H1 (cell line): Measurements from ENCODE around the gene TC2N. TPM values are rescaled to one million over a fixed set of nuclear protein-coding genes. Genes with fewer than 3 reads are reported as not detected.
A peak's percentile ranks its signal among the peaks of the same experiment; 100 is the strongest.

Experiments used
- CTCF ChIA-PET: fragments of 300-600 bp; sonication (Branson Sonifier 250); formaldehyde crosslinking; loops from one replicate; lab custom pipeline; 2021; ENCODE audit not compliant: partially characterized antibody; lab: Charles Lee
- POLR2A ChIA-PET: fragments of 300-600 bp; sonication (Branson Sonifier 250); formaldehyde crosslinking; loops from one replicate; lab custom pipeline; 2021; ENCODE audit warnings: inconsistent platforms; ENCODE audit not compliant: partially characterized antibody; lab: Charles Lee
- DNase-seq, 2 experiments: peaks; one replicate each; pipeline versions ENCODE4 v3.0.0 to v3.0.0-alpha.2; 2010 to 2022; ENCODE audit warnings: low spot score in 2 of 2, low read depth in 1 of 2, mixed read lengths in 1 of 2
- FAIRE-seq: peaks from 2 replicates; lab custom pipeline; 2011; peaks lifted over from hg19 to GRCh38; lab: Jason Lieb, UNC
- H2AFZ ChIP-seq: 2 replicates; pipeline ENCODE4 v1.8.1; 2012; ENCODE audit warnings: low read length, inconsistent platforms
- H2AK5ac ChIP-seq: 2 replicates; pipeline ENCODE4 v1.6.1; 2013; ENCODE audit warnings: low read depth, low read length
- H2BK120ac ChIP-seq: replicated peaks from 2 replicates; pipeline ENCODE3; 2013; ENCODE audit warnings: low read depth, low read length, inconsistent platforms
- H2BK12ac ChIP-seq: 2 replicates; pipeline ENCODE4 v1.6.1; 2013; ENCODE audit warnings: low read depth, low read length
- H2BK15ac ChIP-seq: 2 replicates; pipeline ENCODE4 v1.6.1; 2013; ENCODE audit warnings: low read length
- H2BK20ac ChIP-seq: 2 replicates; pipeline ENCODE4 v1.6.1; 2013; ENCODE audit warnings: low read length
- H2BK5ac ChIP-seq: 2 replicates; pipeline ENCODE4 v1.6.1; 2013; ENCODE audit warnings: low read depth, low read length
- H3K14ac ChIP-seq: 2 replicates; pipeline ENCODE4 v1.6.1; 2013; ENCODE audit warnings: inconsistent platforms; ENCODE audit not compliant: insufficient read length
- H3K18ac ChIP-seq: 2 replicates; pipeline ENCODE4 v1.6.1; 2013; ENCODE audit warnings: low read length; ENCODE audit errors: extremely low read depth
- H3K23ac ChIP-seq: 2 replicates; pipeline ENCODE4 v1.6.1; 2013; ENCODE audit warnings: inconsistent platforms; ENCODE audit not compliant: insufficient read length
- H3K23me2 ChIP-seq: 2 replicates; pipeline ENCODE4 v1.6.1; 2013; ENCODE audit warnings: low read depth, low read length
- H3K27ac ChIP-seq: 2 replicates; pipeline ENCODE4 v1.6.1; 2011; ENCODE audit warnings: low read depth, low read length, inconsistent platforms
- H3K27me3 ChIP-seq, 4 experiments: replicated peaks in 1 of 4; 1 replicate in 1 of 4; 2 replicates in 3 of 4; pipeline versions ENCODE4 v1.6.1 to v1.8.1; 2011 to 2013; ENCODE audit warnings: low read length in 3 of 4, mild to moderate bottlenecking in 3 of 4, inconsistent platforms in 2 of 4, mixed read lengths in 2 of 4, moderate library complexity in 1 of 4; ENCODE audit not compliant: control insufficient read depth in 3 of 4, insufficient read depth in 3 of 4; ENCODE audit errors: extremely low read depth in 1 of 4
- H3K36me3 ChIP-seq, 4 experiments: 2 replicates each; pipeline versions ENCODE4 v1.6.1 to v1.8.1; 2011 to 2013; ENCODE audit warnings: mild to moderate bottlenecking in 4 of 4, low read length in 3 of 4, moderate library complexity in 2 of 4, control low read depth in 1 of 4, inconsistent platforms in 1 of 4; ENCODE audit not compliant: insufficient read depth in 4 of 4, control insufficient read depth in 2 of 4
- H3K4ac ChIP-seq: replicated peaks from 2 replicates; pipeline ENCODE3; 2013; ENCODE audit warnings: low read length, low read depth, mixed read lengths, inconsistent platforms; ENCODE audit not compliant: insufficient read length
- H3K4me1 ChIP-seq, 4 experiments: replicated peaks in 1 of 4; 1 replicate in 1 of 4; 2 replicates in 3 of 4; pipeline versions ENCODE4 v1.6.1 to v1.8.1; 2011 to 2013; ENCODE audit warnings: low read length in 3 of 4, inconsistent platforms in 2 of 4, mixed read lengths in 1 of 4; ENCODE audit not compliant: insufficient read depth in 4 of 4, control insufficient read depth in 3 of 4
- H3K4me2 ChIP-seq, 2 experiments: 2 replicates each; pipeline versions ENCODE4 v1.6.1 to v1.8.1; 2011 to 2013; ENCODE audit warnings: low read depth in 2 of 2, low read length in 2 of 2, control low read depth in 1 of 2, inconsistent platforms in 1 of 2, mild to moderate bottlenecking in 1 of 2; ENCODE audit not compliant: insufficient read depth in 1 of 2
- H3K4me3 ChIP-seq, 4 experiments: fragments of 200-600, 300-600 bp in 1 of 4; sonication (generic), shearing (Covaris generic), sonication (Bioruptor Twin) in 1 of 4; 2 replicates each; pipeline versions ENCODE4 v1.5.1 to v1.8.1; 2011 to 2016; ENCODE audit warnings: low read length in 4 of 4, low read depth in 3 of 4, control low read depth in 2 of 4, inconsistent platforms in 2 of 4, mild to moderate bottlenecking in 2 of 4, mixed read lengths in 1 of 4, moderate library complexity in 1 of 4; ENCODE audit not compliant: insufficient read depth in 2 of 4; ENCODE audit errors: extremely low read depth in 1 of 4
- H3K56ac ChIP-seq: replicated peaks from 2 replicates; pipeline ENCODE3; 2013; ENCODE audit warnings: low read depth, mild to moderate bottlenecking, mixed read lengths, low read length, inconsistent platforms; ENCODE audit not compliant: insufficient read length
- H3K79me1 ChIP-seq: 2 replicates; pipeline ENCODE4 v1.6.1; 2013; ENCODE audit warnings: low read depth, low read length, control low read depth
- H3K79me2 ChIP-seq, 2 experiments: 2 replicates each; pipeline versions ENCODE4 v1.6.1 to v1.8.1; 2012 to 2013; ENCODE audit warnings: low read length in 2 of 2, mild to moderate bottlenecking in 2 of 2, inconsistent platforms in 1 of 2; ENCODE audit not compliant: insufficient read depth in 2 of 2, control insufficient read depth in 1 of 2
- H3K9ac ChIP-seq, 4 experiments: replicated peaks in 1 of 4; 1 replicate in 1 of 4; 2 replicates in 3 of 4; pipeline versions ENCODE4 v1.6.1 to v1.8.1; 2011 to 2013; ENCODE audit warnings: low read depth in 3 of 4, low read length in 3 of 4, control low read depth in 2 of 4, mild to moderate bottlenecking in 2 of 4, moderate library complexity in 2 of 4, inconsistent platforms in 1 of 4; ENCODE audit errors: extremely low read depth in 1 of 4
- H3K9me3 ChIP-seq, 2 experiments: 2 replicates each; pipeline versions ENCODE4 v1.6.1 to v1.8.1; 2012 to 2013; ENCODE audit warnings: mild to moderate bottlenecking in 2 of 2, moderate library complexity in 2 of 2, control low read depth in 1 of 2, inconsistent platforms in 1 of 2, low read depth in 1 of 2, low read length in 1 of 2, mixed read lengths in 1 of 2; ENCODE audit not compliant: insufficient read depth in 2 of 2
- H4K20me1 ChIP-seq, 2 experiments: replicated peaks in 1 of 2; 2 replicates each; pipeline versions ENCODE3 to v1.8.1; 2011 to 2013; ENCODE audit warnings: inconsistent platforms in 2 of 2, low read length in 2 of 2, mild to moderate bottlenecking in 1 of 2; ENCODE audit not compliant: insufficient read depth in 2 of 2, control insufficient read depth in 1 of 2
- H4K5ac ChIP-seq: 2 replicates; pipeline ENCODE4 v1.6.1; 2013; ENCODE audit warnings: low read length, low read depth, mixed read lengths, inconsistent platforms; ENCODE audit not compliant: insufficient read length
- H4K8ac ChIP-seq: 2 replicates; pipeline ENCODE4 v1.8.0; 2013; ENCODE audit warnings: mild to moderate bottlenecking, moderate library complexity, low read length, inconsistent platforms; ENCODE audit not compliant: insufficient read depth; ENCODE audit errors: extremely low read depth
- H4K91ac ChIP-seq: replicated peaks from 2 replicates; pipeline ENCODE3; 2013; ENCODE audit warnings: low read length, mixed read lengths, inconsistent platforms; ENCODE audit not compliant: insufficient read length
- CTCF ChIP-seq, 3 experiments: IDR thresholded peaks; 1 replicate in 2 of 3; 2 replicates in 1 of 3; pipeline versions ENCODE4 v1.5.1 to v1.6.1; 2011; ENCODE audit warnings: low read length in 3 of 3, mild to moderate bottlenecking in 3 of 3, inconsistent platforms in 2 of 3, low read depth in 1 of 3, moderate library complexity in 1 of 3; ENCODE audit not compliant: insufficient read depth in 1 of 3; ENCODE audit errors: control extremely low read depth in 1 of 3
- HDAC2 ChIP-seq, 2 experiments: fragments of 300-600 bp in 1 of 2; sonication (generic) in 1 of 2; IDR thresholded peaks; 2 replicates each; pipeline ENCODE4 v1.6.1; 2011 to 2012; ENCODE audit warnings: low read depth in 2 of 2, low read length in 2 of 2, mild to moderate bottlenecking in 2 of 2, moderate library complexity in 2 of 2, borderline replicate concordance in 1 of 2, inconsistent platforms in 1 of 2
- KDM4A ChIP-seq: IDR thresholded peaks from one replicate; pipeline ENCODE4 v1.7.1; 2012; ENCODE audit warnings: low read depth, mild to moderate bottlenecking, moderate library complexity, low read length, inconsistent platforms; ENCODE audit not compliant: severe bottlenecking
- POLR2AphosphoS5 ChIP-seq: IDR thresholded peaks from 2 replicates; pipeline ENCODE4 v1.6.1; 2011; ENCODE audit warnings: low read depth, low read length
- RAD21 ChIP-seq, 2 experiments: IDR thresholded peaks in 1 of 2; conservative IDR thresholded peaks in 1 of 2; 2 replicates each; pipeline ENCODE4 v1.6.1; 2011; ENCODE audit warnings: low read depth in 2 of 2, low read length in 2 of 2, improper control_type of control experiment in 1 of 2, inconsistent platforms in 1 of 2, mild to moderate bottlenecking in 1 of 2, moderate library complexity in 1 of 2
- SIN3A ChIP-seq, 2 experiments: IDR thresholded peaks in 1 of 2; conservative IDR thresholded peaks in 1 of 2; 2 replicates each; pipeline ENCODE4 v1.6.1; 2011 to 2012; ENCODE audit warnings: low read length in 2 of 2, improper control_type of control experiment in 1 of 2, low read depth in 1 of 2, mild to moderate bottlenecking in 1 of 2
- TCF12 ChIP-seq: IDR thresholded peaks from 2 replicates; pipeline ENCODE4 v1.6.1; 2011; ENCODE audit warnings: low read depth, mild to moderate bottlenecking, low read length
- WGBS, 2 experiments: shearing (Covaris generic) in 1 of 2; methylation state at CpG; one replicate each; pipeline versions ENCODE4 v1.1.6 to v1.1.7; 2013 to 2015; ENCODE audit warnings: low lambda C conversion rate in 2 of 2, mixed read lengths in 2 of 2, inconsistent platforms in 1 of 2, low coverage in 1 of 2, missing lambda C conversion rate in 1 of 2; ENCODE audit not compliant: insufficient replicate concordance in 2 of 2, insufficient coverage in 1 of 2, insufficient read length in 1 of 2; ENCODE audit errors: extremely low coverage in 1 of 2, missing lambda C conversion rate in 1 of 2; 5-methylcytosine and 5-hydroxymethylcytosine counted together
- polyA plus RNA-seq, 7 experiments: library from polyadenylated mRNA; depleted of rRNA in 3 of 7; stranded (reverse) in 5 of 7; unstranded in 2 of 7; fragments of >200 nt in 5 of 7; fragments of 200-250 nt in 2 of 7; gene quantifications; 1 replicate in 5 of 7; 2 replicates in 1 of 7; 4 replicates in 1 of 7; pipeline versions ENCODE4 v1.2.1 to v1.2.3, GENCODE V29; 2011 to 2013; ENCODE audit warnings: missing spikeins in 2 of 7, mixed read lengths in 2 of 7
- total RNA-seq: library from RNA; stranded (reverse); fragmentation: NEBNext Ultra II Directional; extraction: Animal tissue kit (Norgen Biotek cat#: 25700); gene quantifications from 2 replicates; pipeline ENCODE4 v1.2.1, GENCODE V29; 2021

Gene TC2N
- total and polyA plus RNA-seq, 2 of the 8 experiments (the other 6 are each of a cell fraction or from before 2014, with no cell fraction given): 9.7 to 36.2 TPM

GRCh38 chr14:91878274-91878673, 10.9 kb upstream of the TC2N start:
- H3K9ac ChIP-seq: no peak overlapping the region
- no peak overlapping the region for H3K4me3 ChIP-seq
- H3K23ac ChIP-seq: no peak overlapping the region
- H3K14ac ChIP-seq: no peak overlapping the region
- no peaks in the 10 kb centered on the region for H3K9me3 ChIP-seq
- no peaks in the 10 kb centered on the region for H4K20me1 ChIP-seq
- 93% methylated on average over 5 of the region's 5 CpGs; no CpG with 5 or more reads in 1 of the 2 experiments for WGBS, 2 experiments
- no peaks in the 10 kb centered on the region for H3K23me2 ChIP-seq
- H3K56ac ChIP-seq: no peak overlapping the region
- H2BK20ac ChIP-seq: no peak overlapping the region
- no peak overlapping the region for H3K18ac ChIP-seq
- no peak overlapping the region for H2BK120ac ChIP-seq
- H3K36me3 ChIP-seq: no peaks in the 10 kb centered on the region
- no peak overlapping the region for H2BK12ac ChIP-seq
- H4K8ac ChIP-seq: no peak overlapping the region
- no peak overlapping the region for H2AK5ac ChIP-seq
- no peak overlapping the region for H3K4me2 ChIP-seq
- H3K27me3 ChIP-seq: no peaks in the 10 kb centered on the region
- no peaks in the 10 kb centered on the region for H3K79me2 ChIP-seq
- no peak overlapping the region for H4K5ac ChIP-seq
- no peaks in the 10 kb centered on the region for H3K79me1 ChIP-seq
- no peak overlapping the region for H2BK5ac ChIP-seq
- FAIRE-seq: no peak
- no peak overlapping the region for H3K27ac ChIP-seq
- H3K4me1 ChIP-seq: no peaks in the 10 kb centered on the region
- no peak for DNase-seq
- ChIA-PET CTCF (interaction anchor here (1.3 kb wide), 1 partner anchor 18 kb away, joined by 4 read pairs; no protein-coding TSS in a partner anchor), POLR2A (no interaction called here)
- H3K4ac ChIP-seq: no peak overlapping the region
- no peak overlapping the region for H2AFZ ChIP-seq
- TF ChIP-seq SIN3A (conservative IDR thresholded peaks at IDR 0.05 in 1 of 2, IDR thresholded peaks at IDR 0.05 in 1 of 2; ENCODE audit: low read depth in 1 of 2, low read length in 2 of 2) (no peak), RAD21 (IDR thresholded peaks at IDR 0.05 in 1 of 2, conservative IDR thresholded peaks at IDR 0.05 in 1 of 2; ENCODE audit: low read depth in 2 of 2, low read length in 2 of 2) (peak; percentile 39 to 61; a peak in 3 of 4 replicates), CTCF (IDR thresholded peaks at IDR 0.05; ENCODE audit: control extremely low read depth in 1 of 3, insufficient read depth in 1 of 3, low read depth in 1 of 3, low read length in 3 of 3) (peak in 2 of 3 experiments; percentile 15 to 27; a peak in 1 of 4 replicates), KDM4A (no peak), POLR2AphosphoS5 (no peak), HDAC2 (IDR thresholded peaks at IDR 0.05; ENCODE audit: borderline replicate concordance in 1 of 2, low read depth in 2 of 2, low read length in 2 of 2) (no peak), TCF12 (no peak)
- no peak overlapping the region for H2BK15ac ChIP-seq
- no peak overlapping the region for H4K91ac ChIP-seq
